H9 (cell line): ENCODE results near the gene RIPK4. TPM values are rescaled to one million over a fixed set of nuclear protein-coding genes. Genes with fewer than 3 reads are reported as not detected.

Experiments used
- DNase-seq: peaks from one replicate; pipeline ENCODE4 v3.0.0-alpha.2; 2017
- H2AFZ ChIP-seq: one replicate; pipeline ENCODE4 v1.6.1; 2013; ENCODE audit warnings: mild to moderate bottlenecking, low read length, control low read depth, moderate library complexity
- H2AK5ac ChIP-seq: 2 replicates; pipeline ENCODE4 v1.6.1; 2013; ENCODE audit warnings: low read length, control low read depth, mixed read lengths; ENCODE audit not compliant: insufficient read length
- H2BK120ac ChIP-seq: one replicate; pipeline ENCODE4 v1.6.1; 2013; ENCODE audit warnings: low read depth, mild to moderate bottlenecking, low read length, control low read depth, inconsistent platforms; ENCODE audit not compliant: poor library complexity, severe bottlenecking
- H2BK12ac ChIP-seq: 2 replicates; pipeline ENCODE4 v1.6.1; 2013; ENCODE audit warnings: low read length, control low read depth, mixed read lengths, low read depth; ENCODE audit not compliant: insufficient read length
- H2BK15ac ChIP-seq: 2 replicates; pipeline ENCODE4 v1.6.1; 2013; ENCODE audit warnings: low read depth, low read length, control low read depth
- H2BK20ac ChIP-seq: one replicate; pipeline ENCODE4 v1.6.1; 2013; ENCODE audit warnings: low read depth, mild to moderate bottlenecking, low read length, control low read depth, inconsistent platforms; ENCODE audit not compliant: poor library complexity, severe bottlenecking
- H2BK5ac ChIP-seq: 2 replicates; pipeline ENCODE4 v1.6.1; 2013; ENCODE audit warnings: low read length, control low read depth, mixed read lengths; ENCODE audit not compliant: insufficient read length
- H3K14ac ChIP-seq: 2 replicates; pipeline ENCODE4 v1.6.1; 2013; ENCODE audit warnings: low read length, control low read depth; ENCODE audit not compliant: insufficient read depth
- H3K18ac ChIP-seq: 2 replicates; pipeline ENCODE4 v1.6.1; 2013; ENCODE audit warnings: low read depth, mild to moderate bottlenecking, mixed read lengths, low read length, control low read depth; ENCODE audit not compliant: insufficient read length
- H3K23ac ChIP-seq: 2 replicates; pipeline ENCODE4 v1.6.1; 2013; ENCODE audit warnings: low read length, control low read depth, mixed read lengths, low read depth; ENCODE audit not compliant: insufficient read length
- H3K23me2 ChIP-seq: 2 replicates; pipeline ENCODE4 v1.6.1; 2013; ENCODE audit warnings: low read depth, mild to moderate bottlenecking, mixed read lengths, low read length, control low read depth; ENCODE audit not compliant: insufficient read length, poor library complexity, severe bottlenecking
- H3K27ac ChIP-seq: 2 replicates; pipeline ENCODE4 v1.5.1; 2013; ENCODE audit warnings: low read length, control low read depth, mixed read lengths, low read depth; ENCODE audit not compliant: insufficient read length
- H3K27me3 ChIP-seq: 2 replicates; pipeline ENCODE4 v1.6.1; 2013; ENCODE audit warnings: low read length, control low read depth, inconsistent platforms; ENCODE audit not compliant: insufficient read depth
- H3K4ac ChIP-seq: 2 replicates; pipeline ENCODE4 v1.6.1; 2013; ENCODE audit warnings: low read depth, mild to moderate bottlenecking, control low read depth, inconsistent platforms, low read length, moderate library complexity
- H3K4me1 ChIP-seq: 2 replicates; pipeline ENCODE4 v1.6.1; 2013; ENCODE audit warnings: low read length, control low read depth, inconsistent platforms; ENCODE audit not compliant: insufficient read depth
- H3K4me2 ChIP-seq: 2 replicates; pipeline ENCODE4 v1.6.1; 2013; ENCODE audit warnings: low read length, control low read depth, mixed read lengths; ENCODE audit not compliant: insufficient read length, insufficient read depth
- H3K56ac ChIP-seq: 2 replicates; pipeline ENCODE4 v1.6.1; 2013; ENCODE audit warnings: low read depth, mild to moderate bottlenecking, mixed read lengths, low read length, control low read depth; ENCODE audit not compliant: insufficient read length
- H3K79me1 ChIP-seq: 2 replicates; pipeline ENCODE4 v1.6.1; 2013; ENCODE audit warnings: low read depth, mild to moderate bottlenecking, moderate library complexity, low read length, control low read depth, inconsistent platforms; ENCODE audit not compliant: insufficient read depth, poor library complexity, severe bottlenecking
- H3K79me2 ChIP-seq: 2 replicates; pipeline ENCODE4 v1.6.1; 2013; ENCODE audit warnings: low read length, control low read depth, inconsistent platforms; ENCODE audit not compliant: insufficient read depth
- H3K9ac ChIP-seq: 2 replicates; pipeline ENCODE4 v1.6.1; 2013; ENCODE audit warnings: low read length, control low read depth, mixed read lengths; ENCODE audit not compliant: insufficient read length; ENCODE audit errors: extremely low read depth
- H3K9me3 ChIP-seq: one replicate; pipeline ENCODE4 v1.6.1; 2013; ENCODE audit warnings: low read depth, low read length, inconsistent platforms; ENCODE audit not compliant: control insufficient read depth
- H3T11ph ChIP-seq: one replicate; pipeline ENCODE4 v1.6.1; 2013; ENCODE audit warnings: mild to moderate bottlenecking, low read length, control low read depth, inconsistent platforms
- H4K20me1 ChIP-seq: one replicate; pipeline ENCODE4 v1.6.1; 2013; ENCODE audit not compliant: control insufficient read depth, insufficient read length, insufficient read depth
- H4K5ac ChIP-seq: 2 replicates; pipeline ENCODE4 v1.6.1; 2013; ENCODE audit warnings: low read depth, mild to moderate bottlenecking, mixed read lengths, low read length, control low read depth; ENCODE audit not compliant: insufficient read length
- H4K8ac ChIP-seq: replicated peaks from 2 replicates; pipeline ENCODE4 v1.6.1; 2013; ENCODE audit warnings: low read length, control low read depth, mixed read lengths, low read depth; ENCODE audit not compliant: insufficient read length
- H4K91ac ChIP-seq: 2 replicates; pipeline ENCODE4 v1.6.1; 2013; ENCODE audit warnings: low read depth, mild to moderate bottlenecking, moderate library complexity, mixed read lengths, low read length, control low read depth; ENCODE audit not compliant: insufficient read length
- H3K27ac Mint-ChIP-seq, 3 experiments: 2 replicates in 2 of 3; 3 replicates in 1 of 3; pipeline ENCODE4 v1.8.0; 2020 to 2021; ENCODE audit warnings: mixed read lengths in 3 of 3, mild to moderate bottlenecking in 1 of 3, moderate library complexity in 1 of 3
- H3K27me3 Mint-ChIP-seq: 2 replicates; pipeline ENCODE4 v1.8.0; 2021; ENCODE audit warnings: low read depth, mild to moderate bottlenecking, moderate library complexity, mixed read lengths
- H3K36me3 Mint-ChIP-seq, 3 experiments: 2 replicates in 2 of 3; 3 replicates in 1 of 3; pipeline ENCODE4 v1.8.0; 2020 to 2021; ENCODE audit warnings: low read depth in 3 of 3, mixed read lengths in 3 of 3; ENCODE audit not compliant: insufficient read depth in 1 of 3
- H3K4me1 Mint-ChIP-seq, 2 experiments: 2 replicates each; pipeline ENCODE4 v1.8.0; 2020; ENCODE audit warnings: mixed read lengths in 2 of 2
- H3K4me3 Mint-ChIP-seq, 2 experiments: 2 replicates in 1 of 2; 3 replicates in 1 of 2; pipeline ENCODE4 v1.8.0; 2020 to 2021; ENCODE audit warnings: mild to moderate bottlenecking in 2 of 2, mixed read lengths in 2 of 2, moderate library complexity in 1 of 2
- H3K9me3 Mint-ChIP-seq, 2 experiments: 2 replicates in 1 of 2; 3 replicates in 1 of 2; pipeline ENCODE4 v1.8.0; 2020; ENCODE audit warnings: mild to moderate bottlenecking in 2 of 2, mixed read lengths in 2 of 2, moderate library complexity in 1 of 2
- WGBS: extraction: QIAGEN DNeasy Blood & Tissue Kit; methylation state at CpG from one replicate; pipeline ENCODE4 v1.1.7; 2013; ENCODE audit warnings: missing lambda C conversion rate, low lambda C conversion rate, mixed read lengths; ENCODE audit not compliant: insufficient read length; ENCODE audit errors: extremely low coverage; 5-methylcytosine and 5-hydroxymethylcytosine counted together
- total RNA-seq: library from RNA; stranded (reverse); gene quantifications from 2 replicates; pipeline ENCODE4 v1.2.1, GENCODE V29; 2021
- TF ChIP-seq, protein P1 (sequence below): fragments of 200-600 bp; sonication (generic); conservative IDR thresholded peaks from 3 replicates; pipeline ENCODE4 v1.8.0; 2021; ENCODE audit warnings: antibody characterized with exemption, mild to moderate bottlenecking

RIPK4 gene
- total RNA-seq, 1 experiment from 2014 or later, result 2.9 TPM

- Histone ChIP-seq H4K91ac (no peak overlapping the region), H2BK12ac (no peak overlapping the region), H3K27ac (no peak overlapping the region), H3K18ac (no peak overlapping the region), H2BK5ac (no peak overlapping the region), H3K4me2 (no peak overlapping the region), H3K9me3 (peaks cover 11% of the 10 kb centered on the region), H3K27me3 (no peaks in the 10 kb centered on the region; the same call in 1 of the 2 replicates), H4K5ac (no peak overlapping the region), H4K20me1 (no peaks in the 10 kb centered on the region), H2AK5ac (no peak overlapping the region), H3K79me2 (no peaks in the 10 kb centered on the region), H3K9ac (no peak overlapping the region), H3K4me1 (no peaks in the 10 kb centered on the region), H2AFZ (no peak overlapping the region), H3K23me2 (no peaks in the 10 kb centered on the region), H3T11ph (no peak overlapping the region), H2BK120ac (no peak overlapping the region), H3K23ac (no peak overlapping the region), H3K4ac (no peak overlapping the region), H3K56ac (no peak overlapping the region), H4K8ac (no peak overlapping the region), H3K79me1 (no peaks in the 10 kb centered on the region), H2BK20ac (no peak overlapping the region), H2BK15ac (no peak overlapping the region), H3K14ac (no peak overlapping the region)
- WGBS, result no CpG with 5 or more reads among the region's 9 CpGs
- H3K4me3 Mint-ChIP-seq, result no peak overlapping the region
- no peak for DNase-seq
- H3K9me3 Mint-ChIP-seq, result peaks cover 26 to 32% of the 10 kb centered on the region in 2 experiments
- H3K27me3 Mint-ChIP-seq, result peaks cover 14% of the 10 kb centered on the region
- TF ChIP-seq, protein P1, sequence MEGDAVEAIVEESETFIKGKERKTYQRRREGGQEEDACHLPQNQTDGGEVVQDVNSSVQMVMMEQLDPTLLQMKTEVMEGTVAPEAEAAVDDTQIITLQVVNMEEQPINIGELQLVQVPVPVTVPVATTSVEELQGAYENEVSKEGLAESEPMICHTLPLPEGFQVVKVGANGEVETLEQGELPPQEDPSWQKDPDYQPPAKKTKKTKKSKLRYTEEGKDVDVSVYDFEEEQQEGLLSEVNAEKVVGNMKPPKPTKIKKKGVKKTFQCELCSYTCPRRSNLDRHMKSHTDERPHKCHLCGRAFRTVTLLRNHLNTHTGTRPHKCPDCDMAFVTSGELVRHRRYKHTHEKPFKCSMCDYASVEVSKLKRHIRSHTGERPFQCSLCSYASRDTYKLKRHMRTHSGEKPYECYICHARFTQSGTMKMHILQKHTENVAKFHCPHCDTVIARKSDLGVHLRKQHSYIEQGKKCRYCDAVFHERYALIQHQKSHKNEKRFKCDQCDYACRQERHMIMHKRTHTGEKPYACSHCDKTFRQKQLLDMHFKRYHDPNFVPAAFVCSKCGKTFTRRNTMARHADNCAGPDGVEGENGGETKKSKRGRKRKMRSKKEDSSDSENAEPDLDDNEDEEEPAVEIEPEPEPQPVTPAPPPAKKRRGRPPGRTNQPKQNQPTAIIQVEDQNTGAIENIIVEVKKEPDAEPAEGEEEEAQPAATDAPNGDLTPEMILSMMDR, result no peak
- H3K4me1 Mint-ChIP-seq, result peaks cover 2 to 3% of the 10 kb centered on the region in 2 experiments; a peak in 3 of 4 replicates
- no peak overlapping the region for H3K27ac Mint-ChIP-seq
- H3K36me3 Mint-ChIP-seq, result peaks cover 36 to 46% (median 44%) of the 10 kb centered on the region in 3 experiments
These were observed 29.1 kb downstream of the RIPK4 start for GRCh38 chr21:41737651-41738324.
